ENCODE measurements around the gene TIFAB.

DNA sequence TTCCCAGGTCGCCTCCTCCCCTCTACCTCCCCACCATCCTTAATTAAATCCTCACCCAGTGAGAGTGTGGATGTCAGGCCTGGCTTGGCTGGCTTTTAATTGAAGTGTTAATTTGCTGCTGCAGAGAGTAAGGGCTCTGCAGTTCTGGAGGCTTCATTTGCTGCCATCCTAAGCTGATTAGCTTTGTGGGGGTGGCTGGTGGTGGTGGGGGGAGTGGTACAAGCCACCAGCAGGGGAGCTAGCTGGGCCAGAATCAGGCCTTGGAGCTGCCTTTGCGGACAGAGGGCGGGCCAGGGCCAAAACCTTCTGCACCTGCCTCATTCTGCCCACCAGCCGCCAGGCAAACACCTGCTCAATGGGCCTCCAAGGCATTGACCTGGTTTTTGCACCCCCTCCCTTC lies 26.8 kb upstream of the TIFAB start:
- TF ChIP-seq, protein P1, sequence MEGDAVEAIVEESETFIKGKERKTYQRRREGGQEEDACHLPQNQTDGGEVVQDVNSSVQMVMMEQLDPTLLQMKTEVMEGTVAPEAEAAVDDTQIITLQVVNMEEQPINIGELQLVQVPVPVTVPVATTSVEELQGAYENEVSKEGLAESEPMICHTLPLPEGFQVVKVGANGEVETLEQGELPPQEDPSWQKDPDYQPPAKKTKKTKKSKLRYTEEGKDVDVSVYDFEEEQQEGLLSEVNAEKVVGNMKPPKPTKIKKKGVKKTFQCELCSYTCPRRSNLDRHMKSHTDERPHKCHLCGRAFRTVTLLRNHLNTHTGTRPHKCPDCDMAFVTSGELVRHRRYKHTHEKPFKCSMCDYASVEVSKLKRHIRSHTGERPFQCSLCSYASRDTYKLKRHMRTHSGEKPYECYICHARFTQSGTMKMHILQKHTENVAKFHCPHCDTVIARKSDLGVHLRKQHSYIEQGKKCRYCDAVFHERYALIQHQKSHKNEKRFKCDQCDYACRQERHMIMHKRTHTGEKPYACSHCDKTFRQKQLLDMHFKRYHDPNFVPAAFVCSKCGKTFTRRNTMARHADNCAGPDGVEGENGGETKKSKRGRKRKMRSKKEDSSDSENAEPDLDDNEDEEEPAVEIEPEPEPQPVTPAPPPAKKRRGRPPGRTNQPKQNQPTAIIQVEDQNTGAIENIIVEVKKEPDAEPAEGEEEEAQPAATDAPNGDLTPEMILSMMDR (IDR thresholded peaks at IDR 0.05) = no peak
- no peak for TF ChIP-seq POLR2A (IDR thresholded peaks at IDR 0.05)

Data from lower leg skin (tissue), 3 donors.